Measurements from ENCODE around the gene TASOR2. TPM values are rescaled to one million over a fixed set of nuclear protein-coding genes. Genes with fewer than 3 reads are reported as not detected.
A peak's percentile ranks its signal among the peaks of the same experiment; 100 is the strongest.

Gene TASOR2
- total and polyA plus RNA-seq, 9 of the 15 experiments (the other 6 are each of a cell fraction or from before 2014, with no cell fraction given): 12.7 to 75.3 (median 52.3) TPM

DNA sequence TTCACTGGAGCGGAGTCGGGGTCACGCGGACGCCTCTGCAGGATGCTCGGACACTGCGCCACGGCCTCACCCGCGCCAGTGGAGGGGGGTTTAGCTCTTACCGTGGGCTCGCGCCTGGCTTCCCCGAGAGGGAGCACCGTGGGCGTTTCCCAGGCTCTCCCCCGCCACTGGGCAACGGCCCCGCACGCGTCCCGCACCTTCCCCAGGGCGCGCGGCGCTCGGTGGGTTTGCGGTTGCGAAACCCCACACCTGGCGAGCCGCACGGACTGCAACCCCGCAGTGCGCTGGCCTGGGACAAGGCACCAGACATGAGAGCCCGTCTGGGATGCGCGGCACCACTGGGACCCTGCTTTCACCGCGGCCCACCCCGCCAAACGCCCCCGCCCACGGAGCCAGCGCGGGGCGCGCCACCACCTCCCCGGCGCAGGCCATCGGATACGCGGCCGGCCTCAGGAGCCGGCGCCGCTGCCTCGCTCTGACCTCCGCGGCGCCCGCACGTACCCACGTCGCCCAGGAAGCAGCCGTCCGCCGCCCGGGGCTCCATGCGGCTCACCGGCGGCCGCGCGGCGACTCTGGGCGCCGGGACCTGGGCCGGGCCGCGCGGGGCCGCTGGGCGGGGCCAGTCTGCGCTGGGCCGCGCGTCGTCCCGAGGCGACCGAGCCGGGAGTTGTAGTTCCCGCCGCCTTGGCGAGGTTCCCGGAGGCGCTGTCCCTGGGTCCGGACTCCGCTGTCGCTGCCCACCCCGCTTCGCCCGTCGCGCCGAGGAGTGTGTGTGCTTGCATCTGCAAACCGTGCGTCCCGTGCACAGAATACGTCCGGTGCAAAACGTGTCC lies 18.4 kb upstream of the TASOR2 start, which contains the start of gene ASB13 (continued):
- TF ChIP-seq, protein P1, sequence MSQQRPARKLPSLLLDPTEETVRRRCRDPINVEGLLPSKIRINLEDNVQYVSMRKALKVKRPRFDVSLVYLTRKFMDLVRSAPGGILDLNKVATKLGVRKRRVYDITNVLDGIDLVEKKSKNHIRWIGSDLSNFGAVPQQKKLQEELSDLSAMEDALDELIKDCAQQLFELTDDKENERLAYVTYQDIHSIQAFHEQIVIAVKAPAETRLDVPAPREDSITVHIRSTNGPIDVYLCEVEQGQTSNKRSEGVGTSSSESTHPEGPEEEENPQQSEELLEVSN (IDR thresholded peaks at IDR 0.05; ENCODE audit: borderline replicate concordance in 1 of 2, extremely low read depth in 1 of 2, insufficient read depth in 1 of 2, insufficient read length in 1 of 2, low read depth in 1 of 2, low read length in 1 of 2, poor library complexity in 1 of 2, severe bottlenecking in 1 of 2): peak; percentile 56 to 79
- TF ChIP-seq ZBTB1 (CRISPR knock-in tag; IDR thresholded peaks at IDR 0.05; ENCODE audit: borderline replicate concordance, low read depth): peak; percentile 97
- no peak for TF ChIP-seq ZNF696 (CRISPR knock-in tag; conservative IDR thresholded peaks at IDR 0.05)
- TF ChIP-seq CCAR2 (IDR thresholded peaks at IDR 0.05; ENCODE audit: low read depth, low read length): no peak
- no peak for TF ChIP-seq NFIX (CRISPR knock-in tag; IDR thresholded peaks at IDR 0.05; ENCODE audit: low read depth)
- TF ChIP-seq MAZ (CRISPR knock-in tag; conservative IDR thresholded peaks at IDR 0.05 in 1 of 2, IDR thresholded peaks at IDR 0.05 in 1 of 2): peak; percentile 35; a peak in 1 of 4 replicates
- TF ChIP-seq, protein P2, sequence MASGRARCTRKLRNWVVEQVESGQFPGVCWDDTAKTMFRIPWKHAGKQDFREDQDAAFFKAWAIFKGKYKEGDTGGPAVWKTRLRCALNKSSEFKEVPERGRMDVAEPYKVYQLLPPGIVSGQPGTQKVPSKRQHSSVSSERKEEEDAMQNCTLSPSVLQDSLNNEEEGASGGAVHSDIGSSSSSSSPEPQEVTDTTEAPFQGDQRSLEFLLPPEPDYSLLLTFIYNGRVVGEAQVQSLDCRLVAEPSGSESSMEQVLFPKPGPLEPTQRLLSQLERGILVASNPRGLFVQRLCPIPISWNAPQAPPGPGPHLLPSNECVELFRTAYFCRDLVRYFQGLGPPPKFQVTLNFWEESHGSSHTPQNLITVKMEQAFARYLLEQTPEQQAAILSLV (tag; IDR thresholded peaks at IDR 0.05): no peak
- TF ChIP-seq, protein P3, sequence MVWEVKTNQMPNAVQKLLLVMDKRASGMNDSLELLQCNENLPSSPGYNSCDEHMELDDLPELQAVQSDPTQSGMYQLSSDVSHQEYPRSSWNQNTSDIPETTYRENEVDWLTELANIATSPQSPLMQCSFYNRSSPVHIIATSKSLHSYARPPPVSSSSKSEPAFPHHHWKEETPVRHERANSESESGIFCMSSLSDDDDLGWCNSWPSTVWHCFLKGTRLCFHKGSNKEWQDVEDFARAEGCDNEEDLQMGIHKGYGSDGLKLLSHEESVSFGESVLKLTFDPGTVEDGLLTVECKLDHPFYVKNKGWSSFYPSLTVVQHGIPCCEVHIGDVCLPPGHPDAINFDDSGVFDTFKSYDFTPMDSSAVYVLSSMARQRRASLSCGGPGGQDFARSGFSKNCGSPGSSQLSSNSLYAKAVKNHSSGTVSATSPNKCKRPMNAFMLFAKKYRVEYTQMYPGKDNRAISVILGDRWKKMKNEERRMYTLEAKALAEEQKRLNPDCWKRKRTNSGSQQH (CRISPR knock-in tag; IDR thresholded peaks at IDR 0.05): no peak
- TF ChIP-seq RBM14 (IDR thresholded peaks at IDR 0.05; ENCODE audit: borderline replicate concordance, insufficient read depth, low read depth, low read length): no peak
- TF ChIP-seq RAD21 (CRISPR knock-in tag; conservative IDR thresholded peaks at IDR 0.05 in 1 of 2, IDR thresholded peaks at IDR 0.05 in 1 of 2): no peak
- no peak for TF ChIP-seq POU5F1 (IDR thresholded peaks at IDR 0.05; ENCODE audit: borderline replicate concordance, low read depth, low read length, partially characterized antibody)
- no peak for TF ChIP-seq IRF2 (CRISPR knock-in tag; IDR thresholded peaks at IDR 0.05)
- no peak for TF ChIP-seq SRSF7 (optimal IDR thresholded peaks at IDR 0.05; ENCODE audit: low read depth, low read length)
- TF ChIP-seq ZNF707 (CRISPR knock-in tag; conservative IDR thresholded peaks at IDR 0.05): no peak
- TF ChIP-seq, protein P4, sequence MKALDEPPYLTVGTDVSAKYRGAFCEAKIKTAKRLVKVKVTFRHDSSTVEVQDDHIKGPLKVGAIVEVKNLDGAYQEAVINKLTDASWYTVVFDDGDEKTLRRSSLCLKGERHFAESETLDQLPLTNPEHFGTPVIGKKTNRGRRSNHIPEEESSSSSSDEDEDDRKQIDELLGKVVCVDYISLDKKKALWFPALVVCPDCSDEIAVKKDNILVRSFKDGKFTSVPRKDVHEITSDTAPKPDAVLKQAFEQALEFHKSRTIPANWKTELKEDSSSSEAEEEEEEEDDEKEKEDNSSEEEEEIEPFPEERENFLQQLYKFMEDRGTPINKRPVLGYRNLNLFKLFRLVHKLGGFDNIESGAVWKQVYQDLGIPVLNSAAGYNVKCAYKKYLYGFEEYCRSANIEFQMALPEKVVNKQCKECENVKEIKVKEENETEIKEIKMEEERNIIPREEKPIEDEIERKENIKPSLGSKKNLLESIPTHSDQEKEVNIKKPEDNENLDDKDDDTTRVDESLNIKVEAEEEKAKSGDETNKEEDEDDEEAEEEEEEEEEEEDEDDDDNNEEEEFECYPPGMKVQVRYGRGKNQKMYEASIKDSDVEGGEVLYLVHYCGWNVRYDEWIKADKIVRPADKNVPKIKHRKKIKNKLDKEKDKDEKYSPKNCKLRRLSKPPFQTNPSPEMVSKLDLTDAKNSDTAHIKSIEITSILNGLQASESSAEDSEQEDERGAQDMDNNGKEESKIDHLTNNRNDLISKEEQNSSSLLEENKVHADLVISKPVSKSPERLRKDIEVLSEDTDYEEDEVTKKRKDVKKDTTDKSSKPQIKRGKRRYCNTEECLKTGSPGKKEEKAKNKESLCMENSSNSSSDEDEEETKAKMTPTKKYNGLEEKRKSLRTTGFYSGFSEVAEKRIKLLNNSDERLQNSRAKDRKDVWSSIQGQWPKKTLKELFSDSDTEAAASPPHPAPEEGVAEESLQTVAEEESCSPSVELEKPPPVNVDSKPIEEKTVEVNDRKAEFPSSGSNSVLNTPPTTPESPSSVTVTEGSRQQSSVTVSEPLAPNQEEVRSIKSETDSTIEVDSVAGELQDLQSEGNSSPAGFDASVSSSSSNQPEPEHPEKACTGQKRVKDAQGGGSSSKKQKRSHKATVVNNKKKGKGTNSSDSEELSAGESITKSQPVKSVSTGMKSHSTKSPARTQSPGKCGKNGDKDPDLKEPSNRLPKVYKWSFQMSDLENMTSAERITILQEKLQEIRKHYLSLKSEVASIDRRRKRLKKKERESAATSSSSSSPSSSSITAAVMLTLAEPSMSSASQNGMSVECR (CRISPR knock-in tag; IDR thresholded peaks at IDR 0.05): peak; percentile 56; the same call in 1 of the 2 replicates
- no peak for TF ChIP-seq SMARCB1 (IDR thresholded peaks at IDR 0.05; ENCODE audit: insufficient read length, low read depth)

Measured in K562 (cell line).